AML-193 (cell line): Measurements from ENCODE around the gene UPK1A.
A peak's percentile ranks its signal among the peaks of the same experiment; 100 is the strongest.

Source experiments
- DNase-seq, 2 experiments: peaks; one replicate each; lab custom pipeline; 2025; lab: John Stamatoyannopoulos, UW

UPK1A gene

GRCh38 chr19:35666251-35666913, at the start of gene UPK1A:
Gene UPK1A, plus strand, starts transcription at chr19:35666517. Its CDS starts 296 bp downstream, at chr19:35666813.
- DNase-seq: no peak

GRCh38 chr19:35618857-35619256, 47.5 kb upstream of the UPK1A start:
- no peak for DNase-seq

- no peak for DNase-seq
Measured at GRCh38 chr19:35619290-35619923, 46.9 kb upstream of the UPK1A start.

- DNase-seq: no peak
Measured at GRCh38 chr19:35620001-35620400, 46.3 kb upstream of the UPK1A start.

GRCh38 chr19:35621708-35622107, 44.6 kb upstream of the UPK1A start:
- no peak for DNase-seq

GRCh38 chr19:35622750-35623149, 43.6 kb upstream of the UPK1A start:
- no peak for DNase-seq

GRCh38 chr19:35623327-35624010, 42.8 kb upstream of the UPK1A start:
- no peak for DNase-seq

GRCh38 chr19:35628264-35628564, 38.1 kb upstream of the UPK1A start:
- DNase-seq: no peak

- peak; percentile 96 to 97 for DNase-seq
Measured at GRCh38 chr19:35628565-35629331, 37.6 kb upstream of the UPK1A start, which contains the start of gene RBM42. Gene RBM42, plus strand, starts transcription at chr19:35629036. Its CDS starts 118 bp downstream, at chr19:35629154.

GRCh38 chr19:35629332-35629633, 37.0 kb upstream of the UPK1A start:
- no peak for DNase-seq

GRCh38 chr19:35633727-35634440, 32.4 kb upstream of the UPK1A start:
- no peak for DNase-seq

GRCh38 chr19:35636651-35637050, 29.7 kb upstream of the UPK1A start:
- DNase-seq: no peak

- no peak for DNase-seq
Measured at GRCh38 chr19:35637165-35637564, 29.2 kb upstream of the UPK1A start.

- no peak for DNase-seq
Measured at GRCh38 chr19:35639321-35639639, 27.0 kb upstream of the UPK1A start.

- no peak for DNase-seq
Measured at GRCh38 chr19:35639863-35640262, 26.5 kb upstream of the UPK1A start.

- DNase-seq: no peak
Measured at GRCh38 chr19:35641515-35642151, 24.7 kb upstream of the UPK1A start, which contains the start of gene ETV2. Gene ETV2, plus strand, starts transcription at chr19:35641745. Its CDS starts 716 bp downstream, at chr19:35642461.

GRCh38 chr19:35642312-35642711, 24.0 kb upstream of the UPK1A start:
- DNase-seq: no peak

GRCh38 chr19:35642798-35643254, 23.5 kb upstream of the UPK1A start:
- no peak for DNase-seq

GRCh38 chr19:35643255-35644205, 22.8 kb upstream of the UPK1A start:
- DNase-seq: peak; percentile 66 to 71
